Measurements from ENCODE around the gene KRTDAP. TPM values are rescaled to one million over a fixed set of nuclear protein-coding genes. Genes with fewer than 3 reads are reported as not detected.

KRTDAP gene
- total RNA-seq, 1 donor: not detected

- TF ChIP-seq CTCF (IDR thresholded peaks at IDR 0.05; ENCODE audit: insufficient read depth, low read depth, low read length): no peak
- DNase-seq (ENCODE audit: low read depth): no peak
- H3K4me3 ChIP-seq (ENCODE audit: low read depth, low read length): no peak overlapping the region
These were observed 52.8 kb downstream of the KRTDAP start for GRCh38 chr19:35437406-35437951.

Other genes with a start within 250 kb of the KRTDAP start
- 0.86 and 1.6 TPM in 2 replicates for gene LSR, start 241.5 kb downstream of the KRTDAP start, total RNA-seq
- 50.1 and 58.3 TPM in 2 replicates for gene USF2, start 221.5 kb downstream of the KRTDAP start, total RNA-seq
- not detected in 2 replicates for gene HAMP, start 207.9 kb downstream of the KRTDAP start, total RNA-seq
- gene MAG, start 198.3 kb downstream of the KRTDAP start, total RNA-seq: not detected in 2 replicates
- gene CD22, start 161.3 kb downstream of the KRTDAP start, total RNA-seq: 0.32 TPM in 1 of 2 replicates, not detected in the other
- not detected in 2 replicates for gene FFAR1, start 142.6 kb downstream of the KRTDAP start, total RNA-seq
- gene FFAR3, start 132.0 kb downstream of the KRTDAP start, total RNA-seq: not detected in 2 replicates
- not detected in 2 replicates for gene GPR42, start 119.4 kb downstream of the KRTDAP start, total RNA-seq
- not detected in 2 replicates for gene FFAR2, start 42.2 kb downstream of the KRTDAP start, total RNA-seq
- 0.97 and 2.2 TPM in 2 replicates for gene DMKN, start 23.2 kb upstream of the KRTDAP start, total RNA-seq
- under 0.01 TPM in 1 of 2 replicates, not detected in the other for gene SBSN, start 37.8 kb upstream of the KRTDAP start, total RNA-seq
- not detected in 2 replicates for gene GAPDHS, start 43.0 kb upstream of the KRTDAP start, total RNA-seq
- gene TMEM147, start 55.2 kb upstream of the KRTDAP start, total RNA-seq: 77.3 and 81.2 TPM in 2 replicates
- gene ATP4A, start 73.2 kb upstream of the KRTDAP start, total RNA-seq: not detected in 2 replicates
- not detected in 2 replicates for gene PMIS2, start 95.7 kb upstream of the KRTDAP start, total RNA-seq
- gene HAUS5, start 122.3 kb upstream of the KRTDAP start, total RNA-seq: 6.5 and 6.8 TPM in 2 replicates
- gene RBM42, start 138.6 kb upstream of the KRTDAP start, total RNA-seq: 41.0 and 54.1 TPM in 2 replicates
- under 0.01 and 0.86 TPM in 2 replicates for gene ETV2, start 151.3 kb upstream of the KRTDAP start, total RNA-seq
- 165 and 215 TPM in 2 replicates for gene COX6B1, start 157.9 kb upstream of the KRTDAP start, total RNA-seq
- gene UPK1A, start 176.1 kb upstream of the KRTDAP start, total RNA-seq: not detected in 2 replicates
- not detected in 2 replicates for gene ZBTB32, start 214.1 kb upstream of the KRTDAP start, total RNA-seq
- 5.6 and 7.4 TPM in 2 replicates for gene KMT2B, start 227.5 kb upstream of the KRTDAP start, total RNA-seq

Measured in fibroblast of villous mesenchyme (primary cell).